GM12878 (cell line): ENCODE measurements around the gene SHF. TPM values are rescaled to one million over a fixed set of nuclear protein-coding genes. Genes with fewer than 3 reads are reported as not detected.

ENCODE experiments used
- ATAC-seq: fragments of 200-7000 bp; cut with Tn5 transposase; 3 replicates; pipeline ENCODE4 v1.9.1; 2020; ENCODE audit warnings: mild to moderate bottlenecking, moderate library complexity
- BruUV-seq: library from RNA; stranded (reverse); fragments of 400-500 nt; replicated peaks from 2 replicates; lab custom pipeline; 2021; lab: Mats Ljungman, UMichigan
- CTCF ChIA-PET: fragments of 300-600 bp; sonication (Branson Sonifier 250); formaldehyde crosslinking; extraction: SDS; loops from one replicate; lab custom pipeline; 2021; ENCODE audit warnings: inconsistent platforms; lab: Yijun Ruan, JAX
- POLR2A ChIA-PET: fragments of 350-600 bp; formaldehyde crosslinking; extraction: SDS; loops from one replicate; lab custom pipeline; 2021; ENCODE audit warnings: inconsistent platforms; lab: Charles Lee
- RAD21 ChIA-PET: fragments of 300-600 bp; sonication (Branson Sonifier 250); formaldehyde crosslinking; loops from one replicate; lab custom pipeline; 2023; ENCODE audit warnings: antibody characterized with exemption; ENCODE audit not compliant: unreplicated experiment; lab: Charles Lee
- SMC1A ChIA-PET: fragments of 300-600 bp; sonication (Branson Sonifier 250); formaldehyde crosslinking; loops from one replicate; lab custom pipeline; 2023; ENCODE audit not compliant: unreplicated experiment, uncharacterized antibody; lab: Charles Lee
- DNase-seq: peaks from one replicate; pipeline ENCODE4 v3.0.0-alpha.2; 2011; ENCODE audit warnings: low read depth, low spot score
- FAIRE-seq: peaks from 3 replicates; lab custom pipeline; 2011; peaks lifted over from hg19 to GRCh38; lab: Jason Lieb, UNC
- H2AFZ ChIP-seq: 2 replicates; pipeline ENCODE4 v1.6.0; 2011; ENCODE audit warnings: low read depth, low read length, control low read depth; ENCODE audit not compliant: control insufficient read depth
- H3K27ac ChIP-seq: 2 replicates; pipeline ENCODE4 v1.5.1; 2011; ENCODE audit warnings: control low read depth; ENCODE audit not compliant: control insufficient read depth, insufficient read depth
- H3K27me3 ChIP-seq, 2 experiments: replicated peaks in 1 of 2; 2 replicates each; pipeline versions ENCODE4 v1.6.0 to v1.6.1; 2011; ENCODE audit warnings: low read length in 1 of 2; ENCODE audit not compliant: control insufficient read depth in 2 of 2, insufficient read depth in 2 of 2
- H3K36me3 ChIP-seq, 2 experiments: 2 replicates each; pipeline ENCODE4 v1.5.1; 2011; ENCODE audit warnings: low read length in 1 of 2; ENCODE audit not compliant: control insufficient read depth in 2 of 2, insufficient read depth in 2 of 2
- H3K4me1 ChIP-seq: 2 replicates; pipeline ENCODE4 v1.6.1; 2011; ENCODE audit warnings: mild to moderate bottlenecking, low read length, moderate library complexity, mixed read lengths; ENCODE audit not compliant: control insufficient read depth, insufficient read depth
- H3K4me2 ChIP-seq: 2 replicates; pipeline ENCODE4 v1.6.0; 2011; ENCODE audit warnings: control low read depth; ENCODE audit not compliant: control insufficient read depth, insufficient read depth
- H3K4me3 ChIP-seq: fragments of 200-600 bp; sonication (generic); 2 replicates; pipeline ENCODE4 v1.5.1; 2016
- H3K79me2 ChIP-seq: 2 replicates; pipeline ENCODE4 v1.6.0; 2011; ENCODE audit warnings: low read length; ENCODE audit not compliant: control insufficient read depth, insufficient read depth
- H3K9ac ChIP-seq: 2 replicates; pipeline ENCODE4 v1.8.0; 2011; ENCODE audit warnings: low read length, control low read depth, mixed read lengths; ENCODE audit not compliant: control insufficient read depth, insufficient read depth
- H3K9me3 ChIP-seq: replicated peaks from 3 replicates; pipeline ENCODE4 v1.5.1; 2011; ENCODE audit warnings: mild to moderate bottlenecking, low read length; ENCODE audit not compliant: control insufficient read depth, insufficient read depth
- H4K20me1 ChIP-seq: 2 replicates; pipeline ENCODE4 v1.6.0; 2011; ENCODE audit not compliant: control insufficient read depth, insufficient read depth
- RFX5 ChIP-seq: IDR thresholded peaks from 2 replicates; pipeline ENCODE4 v1.6.1; 2011; ENCODE audit warnings: low read depth, low read length, improper control_type of control experiment
- SUPT20H ChIP-seq: IDR thresholded peaks from 2 replicates; pipeline ENCODE4 v1.6.1; 2011; ENCODE audit warnings: low read depth, mild to moderate bottlenecking, low read length, moderate library complexity, borderline replicate concordance; ENCODE audit not compliant: control insufficient read depth
- WGBS: methylation state at CpG from one replicate; pipeline ENCODE4 v1.1.6; 2016; ENCODE audit warnings: low lambda C conversion rate; ENCODE audit not compliant: insufficient replicate concordance, insufficient coverage; ENCODE audit errors: missing lambda C conversion rate; 5-methylcytosine and 5-hydroxymethylcytosine counted together
- in situ Hi-C: fragments of 300-500 bp; cut with MboI; formaldehyde crosslinking; loops from 9 replicates; pipeline ENCODE4 v1.14.3; 2018; ENCODE audit warnings: mixed read lengths
- intact Hi-C: fragments of 100-400 bp; cut with micrococcal nuclease; formaldehyde crosslinking; loops from one replicate; pipeline ENCODE4 v1.14.2; 2022; ENCODE audit not compliant: unreplicated experiment
- polyA plus RNA-seq, 11 experiments: library from polyadenylated mRNA; depleted of rRNA in 4 of 11; unstranded in 6 of 11; stranded (reverse) in 5 of 11; fragments of >200 nt; fragmentation: Nextera tagmentation in 4 of 11; fragmentation: Illumina TruSeq in 1 of 11; extraction: Ambion mirVana in 4 of 11; extraction: Trizol in 1 of 11; gene quantifications; 1 replicate in 1 of 11; 2 replicates in 10 of 11; pipeline versions ENCODE4 v1.2.1 to v1.2.3, GENCODE V29; 2011 to 2016; ENCODE audit warnings: inconsistent platforms in 2 of 11, missing spikeins in 2 of 11, low read depth in 1 of 11
- total RNA-seq, 4 experiments: library from RNA; depleted of rRNA in 3 of 4; stranded (reverse); fragments of >200 nt in 3 of 4; fragmentation: Illumina TruSeq in 1 of 4; extraction: Trizol in 1 of 4; gene quantifications; 2 replicates each; pipeline versions ENCODE4 v1.2.1 to v1.2.3, GENCODE V29; 2013 to 2021
- TF ChIP-seq, protein P1 (sequence below): fragments of 450-650 bp; IDR thresholded peaks from 2 replicates; pipeline ENCODE4 v1.6.1; 2017; ENCODE audit warnings: antibody characterized with exemption, mild to moderate bottlenecking, moderate library complexity
- TF ChIP-seq, protein P2 (sequence below), 3 experiments: IDR thresholded peaks in 2 of 3; conservative IDR thresholded peaks in 1 of 3; 2 replicates each; pipeline ENCODE4 v1.5.1; 2011; ENCODE audit warnings: low read depth in 3 of 3, low read length in 3 of 3, mild to moderate bottlenecking in 3 of 3, control low read depth in 2 of 3, moderate library complexity in 2 of 3, inconsistent platforms in 1 of 3, mixed read lengths in 1 of 3; ENCODE audit not compliant: control insufficient read depth in 2 of 3, insufficient read depth in 1 of 3; ENCODE audit errors: extremely low read depth in 1 of 3
- TF ChIP-seq, protein P3 (sequence below): fragments of 450-650 bp; IDR thresholded peaks from 2 replicates; pipeline ENCODE4 v1.6.1; 2017; ENCODE audit warnings: borderline replicate concordance

Gene SHF
- total and polyA plus RNA-seq, 10 of the 15 experiments (the other 5 are each of a cell fraction or from before 2014, with no cell fraction given): 0.04 to 5.7 (median 1.0) TPM; not detected in 1

DNA sequence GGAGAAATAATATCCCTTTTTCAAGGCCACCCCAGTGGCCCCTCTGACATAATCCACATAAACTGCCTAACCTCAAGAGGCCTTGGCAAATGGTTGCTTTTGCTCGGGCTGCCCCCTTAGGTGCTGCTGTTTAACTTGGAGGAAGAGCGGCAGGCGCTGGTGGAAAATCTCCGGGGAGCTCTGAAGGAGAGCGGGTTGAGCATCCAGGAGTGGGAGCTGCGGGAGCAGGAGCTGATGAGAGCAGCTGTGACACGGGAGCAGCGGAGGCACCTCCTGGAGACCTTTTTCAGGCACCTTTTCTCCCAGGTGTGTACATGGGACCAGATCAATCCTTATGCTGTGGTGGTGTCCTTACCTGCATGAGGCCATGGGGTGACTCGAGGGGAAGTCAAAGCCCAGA is 43.0 kb downstream of the SHF start:
- BruUV-seq: no TSS peak
- no peaks in the 10 kb centered on the region for H3K4me1 ChIP-seq
- no peak overlapping the region for H3K9ac ChIP-seq
- H4K20me1 ChIP-seq: no peaks in the 10 kb centered on the region
- no peak for DNase-seq
- no peak overlapping the region for H2AFZ ChIP-seq
- WGBS: 53% methylated on average over 9 of the region's 9 CpGs
- POLR2A ChIA-PET: no interaction called here
- no peak for FAIRE-seq
- ATAC-seq: no peak
- H3K27ac ChIP-seq: no peak overlapping the region
- no peaks in the 10 kb centered on the region for H3K27me3 ChIP-seq
- RAD21 ChIA-PET: no interaction called here
- intact Hi-C loops: no loop called here
- H3K79me2 ChIP-seq: no peaks in the 10 kb centered on the region
- H3K4me2 ChIP-seq: no peak overlapping the region
- H3K4me3 ChIP-seq: no peak overlapping the region
- in situ Hi-C loops: no loop called here
- TF ChIP-seq, protein P1, sequence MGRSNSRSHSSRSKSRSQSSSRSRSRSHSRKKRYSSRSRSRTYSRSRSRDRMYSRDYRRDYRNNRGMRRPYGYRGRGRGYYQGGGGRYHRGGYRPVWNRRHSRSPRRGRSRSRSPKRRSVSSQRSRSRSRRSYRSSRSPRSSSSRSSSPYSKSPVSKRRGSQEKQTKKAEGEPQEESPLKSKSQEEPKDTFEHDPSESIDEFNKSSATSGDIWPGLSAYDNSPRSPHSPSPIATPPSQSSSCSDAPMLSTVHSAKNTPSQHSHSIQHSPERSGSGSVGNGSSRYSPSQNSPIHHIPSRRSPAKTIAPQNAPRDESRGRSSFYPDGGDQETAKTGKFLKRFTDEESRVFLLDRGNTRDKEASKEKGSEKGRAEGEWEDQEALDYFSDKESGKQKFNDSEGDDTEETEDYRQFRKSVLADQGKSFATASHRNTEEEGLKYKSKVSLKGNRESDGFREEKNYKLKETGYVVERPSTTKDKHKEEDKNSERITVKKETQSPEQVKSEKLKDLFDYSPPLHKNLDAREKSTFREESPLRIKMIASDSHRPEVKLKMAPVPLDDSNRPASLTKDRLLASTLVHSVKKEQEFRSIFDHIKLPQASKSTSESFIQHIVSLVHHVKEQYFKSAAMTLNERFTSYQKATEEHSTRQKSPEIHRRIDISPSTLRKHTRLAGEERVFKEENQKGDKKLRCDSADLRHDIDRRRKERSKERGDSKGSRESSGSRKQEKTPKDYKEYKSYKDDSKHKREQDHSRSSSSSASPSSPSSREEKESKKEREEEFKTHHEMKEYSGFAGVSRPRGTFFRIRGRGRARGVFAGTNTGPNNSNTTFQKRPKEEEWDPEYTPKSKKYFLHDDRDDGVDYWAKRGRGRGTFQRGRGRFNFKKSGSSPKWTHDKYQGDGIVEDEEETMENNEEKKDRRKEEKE: no peak
- TF ChIP-seq, protein P2, sequence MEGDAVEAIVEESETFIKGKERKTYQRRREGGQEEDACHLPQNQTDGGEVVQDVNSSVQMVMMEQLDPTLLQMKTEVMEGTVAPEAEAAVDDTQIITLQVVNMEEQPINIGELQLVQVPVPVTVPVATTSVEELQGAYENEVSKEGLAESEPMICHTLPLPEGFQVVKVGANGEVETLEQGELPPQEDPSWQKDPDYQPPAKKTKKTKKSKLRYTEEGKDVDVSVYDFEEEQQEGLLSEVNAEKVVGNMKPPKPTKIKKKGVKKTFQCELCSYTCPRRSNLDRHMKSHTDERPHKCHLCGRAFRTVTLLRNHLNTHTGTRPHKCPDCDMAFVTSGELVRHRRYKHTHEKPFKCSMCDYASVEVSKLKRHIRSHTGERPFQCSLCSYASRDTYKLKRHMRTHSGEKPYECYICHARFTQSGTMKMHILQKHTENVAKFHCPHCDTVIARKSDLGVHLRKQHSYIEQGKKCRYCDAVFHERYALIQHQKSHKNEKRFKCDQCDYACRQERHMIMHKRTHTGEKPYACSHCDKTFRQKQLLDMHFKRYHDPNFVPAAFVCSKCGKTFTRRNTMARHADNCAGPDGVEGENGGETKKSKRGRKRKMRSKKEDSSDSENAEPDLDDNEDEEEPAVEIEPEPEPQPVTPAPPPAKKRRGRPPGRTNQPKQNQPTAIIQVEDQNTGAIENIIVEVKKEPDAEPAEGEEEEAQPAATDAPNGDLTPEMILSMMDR (IDR thresholded peaks at IDR 0.05 in 2 of 3, conservative IDR thresholded peaks at IDR 0.05 in 1 of 3; ENCODE audit: control insufficient read depth in 2 of 3, extremely low read depth in 1 of 3, insufficient read depth in 1 of 3, low read depth in 3 of 3, low read length in 3 of 3): no peak
- TF ChIP-seq RFX5: no peak
- TF ChIP-seq SUPT20H: no peak
- TF ChIP-seq, protein P3, sequence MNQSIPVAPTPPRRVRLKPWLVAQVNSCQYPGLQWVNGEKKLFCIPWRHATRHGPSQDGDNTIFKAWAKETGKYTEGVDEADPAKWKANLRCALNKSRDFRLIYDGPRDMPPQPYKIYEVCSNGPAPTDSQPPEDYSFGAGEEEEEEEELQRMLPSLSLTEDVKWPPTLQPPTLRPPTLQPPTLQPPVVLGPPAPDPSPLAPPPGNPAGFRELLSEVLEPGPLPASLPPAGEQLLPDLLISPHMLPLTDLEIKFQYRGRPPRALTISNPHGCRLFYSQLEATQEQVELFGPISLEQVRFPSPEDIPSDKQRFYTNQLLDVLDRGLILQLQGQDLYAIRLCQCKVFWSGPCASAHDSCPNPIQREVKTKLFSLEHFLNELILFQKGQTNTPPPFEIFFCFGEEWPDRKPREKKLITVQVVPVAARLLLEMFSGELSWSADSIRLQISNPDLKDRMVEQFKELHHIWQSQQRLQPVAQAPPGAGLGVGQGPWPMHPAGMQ: no peak
- TF ChIP-seq, all 136 proteins: peak for 0
- SMC1A ChIA-PET: no interaction called here
- CTCF ChIA-PET: interaction anchor here (1.2 to 2.7 kb wide), 2 partner anchors 18 kb away, joined by 4 to 7 read pairs; no protein-coding TSS in a partner anchor
- Histone ChIP-seq H3K9me3 (no peaks in the 10 kb centered on the region), H3K36me3 (no peaks in the 10 kb centered on the region)
